MM.1S (cell line): ENCODE data around the gene IGFL1.

ENCODE experiments used
- DNase-seq: peaks from one replicate; pipeline ENCODE4 v3.0.0-alpha.2; 2015
- H2AFZ ChIP-seq: fragments of 300-600 bp; sonication (generic); 2 replicates; pipeline ENCODE4 v1.6.0; 2016; ENCODE audit warnings: antibody characterized with exemption, low read length
- H3F3A ChIP-seq: fragments of 300-600 bp; sonication (generic); 2 replicates; pipeline ENCODE4 v1.6.1; 2016; ENCODE audit warnings: mild to moderate bottlenecking, antibody characterized with exemption, low read length, moderate library complexity, mixed read lengths; ENCODE audit not compliant: insufficient read depth
- H3K27ac ChIP-seq: fragments of 300-600 bp; sonication (generic); 2 replicates; pipeline ENCODE4 v1.5.1; 2016; ENCODE audit warnings: mild to moderate bottlenecking, low read length
- H3K27me3 ChIP-seq: fragments of 300-600 bp; sonication (generic); replicated peaks from 2 replicates; pipeline ENCODE4 v1.6.0; 2016; ENCODE audit warnings: low read length; ENCODE audit not compliant: insufficient read depth
- H3K36me3 ChIP-seq: fragments of 300-600 bp; sonication (generic); replicated peaks from 2 replicates; pipeline ENCODE4 v1.6.1; 2016; ENCODE audit warnings: mild to moderate bottlenecking, low read length, mixed read lengths; ENCODE audit not compliant: insufficient read depth
- H3K4me1 ChIP-seq: fragments of 300-600 bp; sonication (generic); 2 replicates; pipeline ENCODE4 v1.6.1; 2016; ENCODE audit warnings: low read length, mixed read lengths
- H3K4me2 ChIP-seq: fragments of 300-600 bp; sonication (generic); 2 replicates; pipeline ENCODE4 v1.6.0; 2016; ENCODE audit warnings: low read depth, low read length
- H3K4me3 ChIP-seq: fragments of 300-600 bp; sonication (generic); 2 replicates; pipeline ENCODE4 v1.5.1; 2016; ENCODE audit warnings: low read length, mixed read lengths
- H3K79me2 ChIP-seq: fragments of 300-600 bp; sonication (generic); 2 replicates; pipeline ENCODE4 v1.6.1; 2016; ENCODE audit warnings: mixed run types, low read length, mixed read lengths
- H3K9ac ChIP-seq: fragments of 300-600 bp; sonication (generic); 2 replicates; pipeline ENCODE4 v1.6.1; 2016; ENCODE audit warnings: low read length, mixed read lengths
- H3K9me2 ChIP-seq: fragments of 300-600 bp; sonication (generic); replicated peaks from 2 replicates; pipeline ENCODE4 v1.6.1; 2016; ENCODE audit warnings: mild to moderate bottlenecking, low read length, mixed read lengths; ENCODE audit not compliant: insufficient read depth
- H3K9me3 ChIP-seq: fragments of 300-600 bp; sonication (generic); replicated peaks from 2 replicates; pipeline ENCODE4 v1.6.1; 2016; ENCODE audit warnings: mild to moderate bottlenecking, low read length, mixed read lengths; ENCODE audit not compliant: insufficient read depth
- H4K20me1 ChIP-seq: fragments of 300-600 bp; sonication (generic); 2 replicates; pipeline ENCODE4 v1.6.1; 2016; ENCODE audit warnings: mild to moderate bottlenecking, low read length, moderate library complexity, mixed read lengths; ENCODE audit not compliant: insufficient read depth
- EZH2 ChIP-seq: fragments of 300-600 bp; sonication (generic); optimal IDR thresholded peaks from 2 replicates; pipeline ENCODE3; 2017; ENCODE audit warnings: low read depth, mild to moderate bottlenecking, antibody characterized with exemption, low read length, mixed read lengths
- EZH2phosphoT487 ChIP-seq: fragments of 300-600 bp; sonication (generic); IDR thresholded peaks from 2 replicates; pipeline ENCODE4 v1.6.1; 2018; ENCODE audit warnings: antibody characterized with exemption, low read length
- TF ChIP-seq, protein P1 (sequence below): fragments of 300-600 bp; sonication (generic); IDR thresholded peaks from 2 replicates; pipeline ENCODE4 v1.5.1; 2016; ENCODE audit warnings: antibody characterized with exemption, low read length, mixed read lengths

The IGFL1 gene

DNA sequence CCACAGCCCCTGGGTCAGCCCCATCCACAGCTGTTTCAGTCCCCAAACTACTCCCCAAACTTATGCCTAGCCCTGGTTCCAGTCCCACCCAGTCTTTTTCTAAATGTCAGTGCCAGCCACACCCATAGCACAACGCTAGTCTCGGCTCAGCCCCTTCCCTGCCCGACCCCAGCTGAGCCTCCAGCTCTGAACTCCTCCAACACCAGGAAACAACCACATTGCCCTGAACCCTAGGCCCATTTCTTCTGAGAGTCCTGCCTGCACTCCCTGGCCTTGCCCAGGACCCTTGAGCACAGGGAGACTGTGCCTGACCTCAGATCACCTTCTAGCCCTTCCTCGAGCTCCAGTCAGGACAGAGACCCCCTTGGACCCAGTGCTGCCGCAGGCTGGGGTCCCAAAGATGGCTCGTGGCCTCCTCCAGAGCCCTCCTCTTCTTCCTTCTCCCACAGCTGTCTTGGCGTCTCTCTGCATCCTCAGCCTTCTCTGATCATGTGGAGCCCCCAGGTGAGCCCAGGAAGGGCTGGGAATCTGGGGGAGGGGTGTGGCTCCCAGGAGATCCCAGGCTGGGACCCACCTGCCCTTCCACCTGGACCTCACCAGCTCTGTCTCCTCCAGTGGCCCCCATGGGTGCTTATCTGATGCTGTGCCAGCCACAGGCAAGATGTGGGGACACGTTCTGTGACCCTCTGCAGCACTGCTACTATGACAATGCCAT is 33.0 kb upstream of the IGFL1 start:
- no peak overlapping the region for H3K4me3 ChIP-seq
- DNase-seq: no peak
- peaks cover 19% of the 10 kb centered on the region for H3K27me3 ChIP-seq
- no peaks in the 10 kb centered on the region for H4K20me1 ChIP-seq
- H3K9me2 ChIP-seq: no peaks in the 10 kb centered on the region
- H3K79me2 ChIP-seq: no peaks in the 10 kb centered on the region
- H2AFZ ChIP-seq: no peak overlapping the region
- no peak overlapping the region for H3K27ac ChIP-seq
- H3K9me3 ChIP-seq: no peaks in the 10 kb centered on the region
- H3F3A ChIP-seq: no peaks in the 10 kb centered on the region
- no peaks in the 10 kb centered on the region for H3K36me3 ChIP-seq
- H3K4me2 ChIP-seq: no peak overlapping the region
- TF ChIP-seq EZH2phosphoT487 (no peak), EZH2 (no peak)
- TF ChIP-seq, protein P1, sequence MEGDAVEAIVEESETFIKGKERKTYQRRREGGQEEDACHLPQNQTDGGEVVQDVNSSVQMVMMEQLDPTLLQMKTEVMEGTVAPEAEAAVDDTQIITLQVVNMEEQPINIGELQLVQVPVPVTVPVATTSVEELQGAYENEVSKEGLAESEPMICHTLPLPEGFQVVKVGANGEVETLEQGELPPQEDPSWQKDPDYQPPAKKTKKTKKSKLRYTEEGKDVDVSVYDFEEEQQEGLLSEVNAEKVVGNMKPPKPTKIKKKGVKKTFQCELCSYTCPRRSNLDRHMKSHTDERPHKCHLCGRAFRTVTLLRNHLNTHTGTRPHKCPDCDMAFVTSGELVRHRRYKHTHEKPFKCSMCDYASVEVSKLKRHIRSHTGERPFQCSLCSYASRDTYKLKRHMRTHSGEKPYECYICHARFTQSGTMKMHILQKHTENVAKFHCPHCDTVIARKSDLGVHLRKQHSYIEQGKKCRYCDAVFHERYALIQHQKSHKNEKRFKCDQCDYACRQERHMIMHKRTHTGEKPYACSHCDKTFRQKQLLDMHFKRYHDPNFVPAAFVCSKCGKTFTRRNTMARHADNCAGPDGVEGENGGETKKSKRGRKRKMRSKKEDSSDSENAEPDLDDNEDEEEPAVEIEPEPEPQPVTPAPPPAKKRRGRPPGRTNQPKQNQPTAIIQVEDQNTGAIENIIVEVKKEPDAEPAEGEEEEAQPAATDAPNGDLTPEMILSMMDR: no peak
- H3K4me1 ChIP-seq: no peaks in the 10 kb centered on the region
- no peak overlapping the region for H3K9ac ChIP-seq

GRCh38 chr19:46197314-46198070 is 32.0 kb upstream of the IGFL1 start:
- H3K36me3 ChIP-seq: no peaks in the 10 kb centered on the region
- no peak overlapping the region for H3K27ac ChIP-seq
- DNase-seq: no peak
- H4K20me1 ChIP-seq: no peaks in the 10 kb centered on the region
- H2AFZ ChIP-seq: no peak overlapping the region
- H3K9ac ChIP-seq: no peak overlapping the region
- no peak overlapping the region for H3K4me2 ChIP-seq
- H3K27me3 ChIP-seq: peaks cover 27% of the 10 kb centered on the region
- H3K9me3 ChIP-seq: no peaks in the 10 kb centered on the region
- TF ChIP-seq EZH2 (no peak), EZH2phosphoT487 (no peak)
- TF ChIP-seq, protein P1: no peak
- no peak overlapping the region for H3K4me3 ChIP-seq
- no peaks in the 10 kb centered on the region for H3K9me2 ChIP-seq
- H3F3A ChIP-seq: no peaks in the 10 kb centered on the region
- no peaks in the 10 kb centered on the region for H3K79me2 ChIP-seq
- H3K4me1 ChIP-seq: no peaks in the 10 kb centered on the region

DNA sequence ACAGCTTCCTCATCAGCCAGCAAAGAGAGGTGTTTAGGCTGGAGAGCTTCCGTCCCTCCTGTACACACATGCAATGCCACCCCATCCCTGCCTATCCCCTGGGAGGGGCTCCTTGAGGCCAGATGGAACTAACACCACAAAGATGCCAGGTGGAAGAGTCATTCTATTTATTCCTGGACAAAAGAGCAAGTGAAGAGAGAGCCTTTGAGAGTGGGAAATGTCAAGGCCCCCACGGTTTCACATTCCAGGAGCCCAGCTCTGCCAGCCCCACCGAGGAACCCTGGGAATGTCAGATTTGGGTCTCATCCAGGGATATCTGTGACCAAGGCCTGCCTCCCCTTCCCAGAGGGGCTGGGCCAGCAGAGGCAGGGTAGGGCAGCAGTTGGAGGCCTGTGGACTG is 30.8 kb upstream of the IGFL1 start:
- H3K4me2 ChIP-seq: no peak overlapping the region

More for the DNA sequence above, 30.8 kb upstream of the IGFL1 start:
- H3K79me2 ChIP-seq: no peaks in the 10 kb centered on the region
- no peak for DNase-seq
- H3K27me3 ChIP-seq: peaks cover 34% of the 10 kb centered on the region
- no peaks in the 10 kb centered on the region for H3K4me1 ChIP-seq
- H3K9me3 ChIP-seq: no peaks in the 10 kb centered on the region
- H3F3A ChIP-seq: no peaks in the 10 kb centered on the region
- H4K20me1 ChIP-seq: no peaks in the 10 kb centered on the region
- no peaks in the 10 kb centered on the region for H3K36me3 ChIP-seq
- no peak overlapping the region for H3K4me3 ChIP-seq
- H2AFZ ChIP-seq: no peak overlapping the region
- no peak overlapping the region for H3K9ac ChIP-seq
- TF ChIP-seq, protein P1: no peak
- TF ChIP-seq EZH2 (no peak), EZH2phosphoT487 (no peak)
- no peaks in the 10 kb centered on the region for H3K9me2 ChIP-seq
- H3K27ac ChIP-seq: no peak overlapping the region
